NCI-H69 (cell line): Measurements from ENCODE around the gene ADAP1.

Source experiments
- DNase-seq: peaks from one replicate; lab custom pipeline; 2025; lab: John Stamatoyannopoulos, UW

Gene ADAP1

DNA sequence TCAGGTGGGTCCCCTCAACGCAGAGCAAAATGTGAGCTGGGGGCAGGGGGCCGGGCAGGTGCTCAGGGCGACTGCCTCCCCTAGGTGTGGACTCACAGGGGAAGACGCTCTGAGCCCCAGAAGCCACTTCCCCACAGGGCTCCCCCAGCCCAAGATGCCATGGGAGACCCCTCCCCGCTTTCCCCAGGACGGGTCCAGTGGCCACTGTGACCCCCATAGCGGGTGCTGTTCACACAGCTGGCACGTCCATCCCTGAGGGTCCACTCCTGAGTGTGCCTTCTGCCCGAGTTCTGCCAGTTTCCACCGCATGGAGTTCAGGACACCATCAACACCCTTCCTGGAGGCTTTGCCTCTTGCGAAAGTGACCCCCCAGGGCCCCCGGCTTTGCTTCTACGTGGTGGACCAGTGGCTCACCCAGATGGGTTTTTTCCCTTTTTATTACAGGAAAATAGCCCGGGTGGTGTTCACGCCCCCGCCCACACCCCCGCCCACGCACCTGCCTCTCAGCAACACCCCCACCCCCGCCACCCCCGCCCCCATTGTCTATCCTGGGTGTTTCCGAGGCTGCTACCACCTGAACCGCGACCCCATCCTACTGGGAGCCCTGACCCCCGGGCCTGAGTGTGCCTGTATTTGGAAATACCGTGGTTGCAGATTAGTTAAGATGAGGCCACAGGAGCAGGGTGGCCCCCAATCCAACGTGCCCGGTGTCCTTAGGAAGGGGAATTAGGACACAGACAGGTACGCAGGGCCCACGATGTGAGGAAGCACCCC lies 32.0 kb downstream of the ADAP1 start:
- DNase-seq = no peak

- no peak for DNase-seq
Observed at GRCh38 chr7:921581-922333, 32.7 kb downstream of the ADAP1 start.

DNA sequence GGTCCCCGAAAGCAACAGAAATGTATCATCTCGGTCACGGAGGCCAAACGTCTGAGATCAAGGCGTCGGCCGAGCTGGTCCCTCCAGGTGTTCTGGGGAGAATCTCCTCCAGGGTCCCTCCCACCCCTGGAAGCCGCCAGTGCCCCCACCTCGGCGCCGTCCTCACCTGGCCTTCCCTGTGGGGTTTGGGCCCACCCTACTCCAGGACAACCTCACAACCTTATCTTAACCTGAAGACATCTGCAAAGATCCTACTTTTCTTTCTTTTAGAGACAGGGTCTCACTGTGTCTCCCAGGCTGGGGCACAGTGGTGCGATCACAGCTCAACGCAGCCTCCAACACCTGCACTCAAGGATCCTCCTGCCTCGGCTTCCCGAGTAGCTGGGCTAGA lies 33.4 kb downstream of the ADAP1 start:
- no peak for DNase-seq

GRCh38 chr7:920351-921070 lies 34.0 kb downstream of the ADAP1 start:
- DNase-seq = peak; percentile 43

DNA sequence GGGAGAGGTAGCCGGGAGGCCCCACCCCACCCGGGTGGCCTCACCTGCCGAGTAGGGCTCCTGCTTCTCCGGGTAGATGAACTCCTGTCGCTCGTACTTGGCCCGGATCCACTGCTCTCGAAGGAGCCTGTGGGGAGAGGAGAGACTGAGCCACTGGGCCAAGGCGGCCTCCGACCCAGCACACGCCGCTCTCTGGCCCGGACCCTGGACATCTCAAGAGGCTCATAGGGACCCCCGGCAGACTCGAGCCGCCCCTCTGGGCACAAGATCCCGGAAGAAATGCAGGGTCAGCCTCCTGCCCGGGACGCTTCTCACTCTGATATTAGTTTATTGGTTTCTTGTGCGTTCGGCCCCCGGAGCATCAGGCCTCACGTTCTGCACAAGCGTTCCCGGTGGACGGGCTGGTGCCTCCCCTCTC lies 34.5 kb downstream of the ADAP1 start:
- no peak for DNase-seq

GRCh38 chr7:919114-919442 lies 35.4 kb downstream of the ADAP1 start:
- no peak for DNase-seq

GRCh38 chr7:918441-919113 lies 35.9 kb downstream of the ADAP1 start:
- no peak for DNase-seq

- no peak for DNase-seq
Observed at GRCh38 chr7:918118-918425, 36.4 kb downstream of the ADAP1 start.

DNA sequence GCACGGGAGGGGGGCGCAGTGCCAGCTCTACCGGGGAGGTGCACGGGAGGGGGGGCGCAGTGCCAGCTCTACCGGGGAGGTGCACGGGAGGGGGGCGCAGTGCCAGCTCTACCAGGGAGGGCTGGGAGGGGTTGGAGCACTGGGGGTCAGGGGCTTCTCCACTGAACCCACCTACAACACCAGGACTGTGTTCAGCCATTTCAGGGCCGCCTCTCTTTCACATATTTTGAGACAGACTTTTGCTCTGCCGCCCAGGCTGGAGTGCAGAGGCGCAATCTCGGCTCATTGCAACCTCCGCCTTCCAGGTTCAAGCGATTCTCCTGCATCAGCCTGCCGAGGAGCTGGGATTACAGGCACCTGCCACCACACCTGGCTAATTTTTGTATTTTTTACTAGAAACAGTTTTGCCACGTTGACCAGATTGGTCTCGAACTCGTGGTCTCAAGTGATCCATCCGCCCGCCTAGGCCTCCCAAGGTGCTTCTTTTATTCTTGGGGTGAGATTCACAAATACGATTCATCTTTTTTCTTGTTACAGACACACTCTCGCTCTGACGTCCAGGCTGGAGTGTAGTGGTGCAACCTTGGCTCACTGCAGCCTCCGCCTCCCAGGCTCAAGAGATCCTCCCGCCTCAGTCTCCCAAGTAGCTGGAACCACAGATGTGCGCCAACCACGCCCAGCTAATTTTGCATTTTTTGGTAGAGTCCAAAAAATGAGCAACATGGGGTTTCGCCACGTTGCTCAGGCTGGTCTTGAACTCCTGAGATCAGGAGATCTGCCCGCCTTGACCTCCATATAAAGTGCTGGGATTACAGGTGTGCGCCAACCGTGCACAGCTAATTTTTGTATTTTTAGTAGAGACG lies 37.0 kb downstream of the ADAP1 start:
- DNase-seq = no peak

DNA sequence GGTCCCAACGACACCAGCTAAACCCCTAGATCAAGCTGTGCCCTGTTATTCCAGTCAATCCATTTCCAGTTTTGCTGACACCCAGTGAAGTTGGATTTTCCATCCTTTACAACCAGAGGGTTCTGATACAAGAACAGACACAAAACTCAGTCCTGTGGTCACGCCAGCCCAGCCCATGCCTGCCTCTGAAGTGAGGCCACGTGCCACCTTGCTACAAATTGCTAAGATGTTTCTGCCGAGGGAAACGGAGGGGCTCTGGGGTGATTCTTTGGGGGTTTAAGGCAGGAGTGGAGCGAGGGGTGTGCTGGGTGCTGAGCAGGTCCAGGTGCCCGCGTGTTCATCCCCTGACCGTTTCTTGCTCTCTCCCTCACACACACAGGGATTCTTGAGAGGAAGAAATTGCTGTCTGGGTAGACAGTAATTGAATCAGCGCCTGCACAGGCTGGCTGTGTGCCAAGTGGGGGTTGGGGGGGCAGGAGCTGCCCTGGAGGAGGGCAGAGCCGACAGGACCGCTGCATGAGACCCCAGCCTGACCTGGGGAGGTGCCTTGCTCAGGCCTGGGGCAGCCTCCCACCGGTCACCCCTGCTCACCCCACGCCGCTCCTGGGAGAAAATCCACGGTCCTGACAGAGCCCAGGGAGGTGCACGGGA lies 38.1 kb downstream of the ADAP1 start:
- DNase-seq = peak; percentile 65

- peak; percentile 39 for DNase-seq
Observed at GRCh38 chr7:915291-916218, 38.9 kb downstream of the ADAP1 start.

DNA sequence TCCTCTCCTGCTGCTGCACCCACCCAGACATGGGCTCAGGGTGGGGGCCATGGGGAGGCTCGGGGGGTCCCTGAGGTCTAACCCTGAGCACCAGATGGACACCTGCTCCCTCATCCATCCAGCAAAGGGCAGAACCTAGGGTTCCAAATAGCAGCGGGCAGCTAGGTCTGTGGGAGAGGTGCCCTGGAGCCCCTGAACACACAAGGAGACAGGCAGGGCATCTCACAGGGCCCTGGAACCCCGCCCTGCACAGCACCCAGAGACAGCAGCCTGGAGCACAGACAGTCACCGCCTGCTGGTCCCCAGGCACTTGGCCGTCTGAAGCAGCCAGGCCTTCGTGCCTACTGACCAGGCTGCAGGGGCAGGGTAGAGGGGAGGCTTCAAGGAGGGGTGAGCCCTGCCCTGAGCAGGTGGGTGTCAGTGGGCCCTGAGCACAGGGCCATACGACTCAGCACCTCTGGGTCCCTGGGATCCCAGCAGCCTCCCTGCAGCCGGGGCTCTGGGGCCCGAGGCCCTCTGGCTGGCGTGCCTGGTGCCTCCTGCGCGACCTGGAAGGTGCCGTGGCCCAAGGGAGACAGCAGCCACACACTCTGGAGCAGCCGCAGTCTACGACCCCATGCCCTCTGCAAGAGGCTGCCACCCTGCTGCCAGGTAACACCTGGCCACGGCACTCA lies 39.8 kb downstream of the ADAP1 start:
- DNase-seq = no peak

DNA sequence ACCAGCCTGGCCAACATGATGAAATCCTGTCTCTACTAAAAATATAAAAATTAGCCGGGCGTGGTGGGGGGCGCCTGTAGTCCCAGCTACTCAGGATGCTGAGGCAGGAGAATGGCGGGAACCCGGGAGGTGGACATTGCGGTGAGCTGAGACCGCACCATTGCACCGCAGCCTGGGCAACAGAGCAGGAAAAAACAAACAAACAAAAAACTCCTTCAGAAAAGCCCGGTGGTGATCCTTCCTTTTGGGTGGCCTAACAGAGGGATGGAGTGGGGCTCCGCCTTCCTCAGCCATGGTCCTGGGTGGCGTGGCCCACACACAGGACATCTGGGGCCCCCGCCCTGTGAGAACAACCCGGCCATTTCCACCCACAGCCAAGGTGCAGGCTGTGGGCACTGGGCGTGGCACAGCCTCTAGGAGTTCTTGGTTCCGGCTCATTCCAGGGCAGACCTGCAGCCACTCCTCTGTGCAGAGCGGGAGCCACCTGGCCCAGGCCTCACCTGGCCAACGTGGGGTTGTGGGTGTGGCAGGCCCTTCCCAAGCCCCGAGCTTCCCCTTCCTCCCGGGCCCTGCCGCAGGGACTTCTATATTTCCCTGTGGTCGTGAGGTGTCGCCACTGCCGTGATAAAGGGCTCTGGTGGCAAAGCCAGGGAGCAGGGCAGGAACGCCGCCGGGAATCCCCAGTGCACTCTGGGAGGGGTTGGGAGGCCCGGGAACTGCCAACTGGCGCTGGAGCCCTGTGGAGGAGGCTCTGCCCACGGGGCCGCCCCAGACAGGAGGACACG lies 40.6 kb downstream of the ADAP1 start:
- no peak for DNase-seq

DNA sequence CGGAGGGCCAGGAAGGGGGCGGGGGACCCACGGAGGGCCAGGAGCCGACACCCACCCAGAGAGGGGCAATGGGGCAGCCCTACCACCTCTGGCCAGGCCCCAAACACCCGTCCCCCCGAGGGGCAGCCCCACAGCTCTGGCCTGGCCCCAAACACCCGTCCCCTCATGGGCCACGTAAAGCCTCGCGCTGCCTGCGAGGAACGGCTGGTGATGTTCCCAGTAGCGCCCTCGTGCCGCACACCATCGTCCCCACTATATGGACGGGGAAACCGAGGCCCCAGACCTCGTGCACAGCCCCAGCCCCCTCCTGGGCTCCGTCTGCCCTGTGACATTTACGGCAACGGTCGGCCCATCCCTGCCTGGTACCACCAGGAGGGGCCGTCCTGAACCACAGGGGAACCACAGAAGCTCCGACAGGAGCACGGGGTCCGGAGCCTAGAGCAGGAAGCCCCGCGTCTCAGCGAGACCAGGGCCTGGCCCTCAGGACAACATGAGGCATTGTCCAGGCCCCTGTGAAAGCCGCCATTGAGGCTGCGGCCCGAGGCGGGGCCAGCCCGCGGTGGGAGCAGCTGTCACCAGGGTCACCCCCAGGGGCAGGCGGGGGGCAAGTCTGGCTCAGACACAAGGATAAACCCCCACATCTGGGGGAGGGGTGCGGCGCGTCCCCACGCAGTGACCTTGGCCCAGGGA lies 42.5 kb downstream of the ADAP1 start:
- no peak for DNase-seq

- no peak for DNase-seq
Observed at GRCh38 chr7:910931-911431, 43.5 kb downstream of the ADAP1 start.

- DNase-seq = no peak
Observed at GRCh38 chr7:910441-910861, 44.0 kb downstream of the ADAP1 start.
